Measurements from ENCODE around the gene CLMP.
"Not testable (repeated sequence)": the region's sequence is repeated elsewhere in the genome, so short reads cannot be mapped to it uniquely, and the experiment has no call there.

CLMP gene

DNA sequence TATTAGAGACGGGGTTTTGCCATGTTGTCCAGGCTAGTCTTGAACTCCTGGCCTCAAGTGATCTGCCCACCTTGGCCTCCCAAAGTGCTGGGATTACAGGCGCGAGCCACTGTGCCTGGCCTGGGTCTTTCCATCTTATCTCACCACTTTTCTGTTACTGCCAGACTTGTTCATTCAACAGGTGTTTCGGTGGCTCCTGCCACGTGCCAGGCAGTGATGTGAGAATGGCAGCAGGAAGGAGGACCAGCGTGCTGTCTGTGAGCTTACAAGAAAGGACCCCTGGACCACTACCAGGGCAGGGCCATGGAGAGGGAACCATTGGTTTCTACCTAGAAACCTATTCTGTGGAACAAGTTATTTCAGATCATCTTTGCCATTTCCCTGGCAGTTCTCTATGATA, 44.2 kb downstream of the CLMP start:
- H3K27ac ChIP-seq: no peak overlapping the region
- no peak overlapping the region for H3K4me3 ChIP-seq

DNA sequence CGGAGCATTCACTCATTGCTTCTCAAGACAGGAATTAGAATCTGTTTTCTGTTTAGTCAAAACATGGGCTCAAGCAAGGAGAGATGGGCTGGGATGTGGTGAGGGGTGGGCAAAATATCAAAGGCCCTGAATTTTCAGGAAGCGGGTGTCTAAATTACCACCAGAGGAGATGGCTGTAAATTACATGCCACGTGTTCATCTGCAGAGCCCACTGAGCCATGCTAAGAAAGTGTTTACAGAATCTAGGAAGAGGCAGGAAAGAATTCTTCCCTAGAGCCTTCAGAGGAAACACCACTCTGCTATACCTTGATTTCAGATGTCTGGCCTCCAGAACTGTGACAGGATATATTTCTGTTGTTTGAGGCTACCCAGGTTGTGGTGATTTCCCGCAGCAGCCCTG, 46.1 kb downstream of the CLMP start:
- Histone ChIP-seq H3K4me3 (no peak overlapping the region), H3K27ac (no peak overlapping the region)

DNA sequence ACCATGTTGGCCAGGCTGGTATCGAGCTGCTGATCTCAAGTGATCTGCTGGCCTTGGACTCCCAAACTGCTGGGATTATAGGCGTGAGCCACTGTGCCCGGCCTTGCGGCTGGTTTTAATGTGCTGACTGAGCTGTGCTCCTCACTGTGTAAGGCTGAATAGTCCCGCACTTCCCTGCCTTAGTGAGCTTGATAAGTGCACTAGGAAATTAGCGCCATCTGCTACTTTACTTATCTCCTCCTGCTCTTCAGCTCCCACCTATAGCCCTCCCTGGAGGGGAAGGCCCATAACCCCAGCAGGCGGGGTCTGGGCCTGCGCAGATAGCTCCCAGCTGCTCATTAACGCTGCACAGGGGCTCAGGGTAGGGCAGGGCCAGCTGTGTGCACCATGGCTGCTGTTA, 49.4 kb downstream of the CLMP start:
- no peak overlapping the region for H3K27ac ChIP-seq
- no peak overlapping the region for H3K4me3 ChIP-seq

DNA sequence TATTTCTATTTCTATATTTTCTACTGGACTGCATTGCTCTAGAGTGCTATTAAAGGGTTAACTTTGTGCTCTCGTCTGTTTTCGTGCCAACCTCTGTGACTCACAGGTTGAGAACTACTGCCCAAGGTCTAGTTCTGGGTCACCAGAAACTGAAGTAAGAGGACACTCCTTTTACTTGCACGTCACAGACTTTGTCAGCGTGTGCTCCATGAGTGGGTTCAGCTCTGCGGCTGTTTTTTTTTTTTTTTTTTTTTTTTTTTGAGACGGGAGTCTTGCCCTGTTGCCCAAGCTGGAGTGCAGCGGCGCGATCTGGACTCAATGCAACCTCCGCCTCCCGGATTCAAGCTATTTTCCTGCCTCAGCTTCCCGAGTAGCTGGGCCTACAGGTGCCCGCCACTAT, 49.8 kb downstream of the CLMP start:
- Histone ChIP-seq H3K27ac (no peak overlapping the region), H3K4me3 (no peak overlapping the region)

DNA sequence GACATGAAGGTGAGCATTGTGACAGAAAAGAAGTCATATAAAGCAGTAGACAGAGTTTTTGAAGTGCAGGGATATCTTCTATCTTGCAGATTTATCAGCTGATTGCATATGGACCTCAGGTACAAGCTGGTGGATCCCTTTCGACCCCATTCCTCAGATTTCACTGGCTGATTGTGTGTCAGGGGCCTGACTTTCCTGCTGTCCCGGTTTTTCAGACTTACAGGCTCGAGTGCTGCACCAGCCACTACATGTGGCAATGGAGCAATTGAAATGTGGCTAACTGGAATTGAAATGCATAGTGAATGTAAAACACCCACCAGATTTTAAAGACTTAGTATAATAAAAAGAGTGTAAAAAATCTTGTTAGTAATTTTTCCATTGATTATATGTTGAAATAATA, 50.3 kb downstream of the CLMP start:
- no peak overlapping the region for H3K4me3 ChIP-seq

DNA sequence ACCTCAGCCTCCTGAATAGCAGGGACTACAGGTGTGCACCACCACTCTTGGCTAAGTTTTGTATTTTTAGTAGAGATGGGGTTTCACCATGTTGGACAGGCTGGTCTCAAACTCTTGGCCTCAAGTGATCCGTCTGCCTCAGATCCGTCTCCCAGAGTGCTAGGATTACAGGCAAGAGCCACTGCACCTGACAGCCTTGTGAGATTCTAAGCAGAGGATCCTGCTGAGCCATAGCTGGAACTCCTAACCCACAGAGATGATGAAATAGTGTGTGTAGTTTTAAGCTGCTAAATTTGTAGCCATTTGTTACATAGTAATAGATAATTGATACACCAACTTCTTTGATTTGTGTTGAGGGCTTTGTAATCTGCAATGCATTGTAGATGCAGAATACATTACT, 51.1 kb downstream of the CLMP start:
- H3K27ac ChIP-seq: no peak overlapping the region
- H3K4me3 ChIP-seq: no peak overlapping the region

More for the DNA sequence above, 50.3 kb downstream of the CLMP start:
- H3K27ac ChIP-seq: no peak overlapping the region

DNA sequence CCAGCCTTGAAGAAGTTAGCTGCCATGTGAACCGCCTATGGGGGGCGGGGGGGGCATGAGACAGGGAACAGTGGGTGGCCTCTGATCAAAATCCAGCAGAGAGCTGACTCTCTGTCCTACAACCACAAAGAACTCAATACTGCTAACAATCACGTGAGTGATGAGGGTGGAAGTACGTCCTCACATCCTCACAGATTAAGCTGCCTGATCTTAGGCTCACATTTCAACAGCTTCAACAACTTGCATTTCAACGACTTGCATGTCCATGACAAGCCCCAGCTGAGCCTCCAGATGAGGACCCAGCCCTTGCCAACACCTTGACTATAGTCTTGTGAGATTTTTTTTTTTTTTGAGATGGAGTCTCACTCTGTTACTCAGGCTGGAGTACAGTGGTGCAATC, 51.6 kb downstream of the CLMP start:
- no peak overlapping the region for H3K27ac ChIP-seq
- no peak overlapping the region for H3K4me3 ChIP-seq

DNA sequence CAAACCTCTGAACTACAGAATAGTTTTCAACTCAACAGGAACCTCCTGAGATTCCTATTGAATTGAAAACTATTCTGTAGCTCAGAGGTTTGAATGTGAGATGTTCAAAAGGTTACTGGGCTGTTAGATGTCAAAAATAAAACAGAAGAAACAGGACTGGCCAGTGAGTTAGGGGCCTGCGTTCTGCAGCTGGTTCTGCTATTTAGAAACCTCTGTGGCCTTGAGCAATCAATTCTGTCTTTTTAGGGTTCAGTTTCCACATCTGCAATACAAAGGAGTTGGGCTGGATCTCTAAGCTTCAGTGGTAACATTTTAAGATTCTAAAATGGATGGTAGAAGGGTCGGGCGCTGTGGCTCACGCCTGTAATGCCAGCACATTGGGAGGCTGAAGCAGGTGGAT, 55.8 kb downstream of the CLMP start:
- Histone ChIP-seq H3K27ac (no peak overlapping the region), H3K4me3 (no peak overlapping the region)

DNA sequence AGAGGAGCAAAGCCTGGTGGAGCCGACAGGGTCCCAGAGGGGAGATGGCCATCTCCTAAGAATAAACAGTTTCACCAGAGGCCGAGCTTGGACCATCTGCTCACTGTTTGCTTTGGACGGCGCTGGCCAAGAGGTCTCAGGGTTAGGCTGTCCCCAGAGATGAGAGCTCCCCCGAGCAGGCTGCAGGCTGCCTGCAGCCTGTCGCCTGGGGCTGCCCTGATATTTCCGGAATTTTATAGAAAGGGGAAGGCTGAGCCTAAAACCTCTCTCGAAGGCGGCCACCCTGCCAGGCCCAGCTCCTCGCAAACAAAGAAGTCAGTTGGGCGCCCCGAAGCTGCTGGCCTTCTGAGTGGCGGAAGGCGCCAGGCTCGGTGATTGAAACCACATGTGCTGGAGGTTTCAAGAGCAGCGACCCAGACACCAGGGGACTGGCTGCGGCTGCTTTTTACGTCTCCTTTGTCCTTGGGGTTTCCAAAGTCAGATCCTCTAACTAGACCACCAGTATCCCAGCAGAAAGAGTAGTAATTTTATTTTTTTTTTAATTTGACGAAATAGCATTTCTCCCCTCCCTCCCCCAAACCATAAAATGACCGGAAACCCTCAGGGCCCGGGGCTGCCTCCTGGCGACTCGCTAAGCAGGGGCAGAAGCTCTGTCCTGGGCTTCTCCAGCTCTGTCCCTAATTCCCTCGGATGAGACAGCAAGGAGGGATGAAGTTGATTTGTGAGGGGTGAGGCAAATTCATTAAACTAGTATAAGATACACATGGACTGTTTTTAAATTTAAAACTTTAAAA, 57.4 kb downstream of the CLMP start:
- Histone ChIP-seq H3K4me3 (no peak overlapping the region), H3K27ac (peak overlapping the region in 16 of 21 experiments; percentile 9 to 81 (median 59))

DNA sequence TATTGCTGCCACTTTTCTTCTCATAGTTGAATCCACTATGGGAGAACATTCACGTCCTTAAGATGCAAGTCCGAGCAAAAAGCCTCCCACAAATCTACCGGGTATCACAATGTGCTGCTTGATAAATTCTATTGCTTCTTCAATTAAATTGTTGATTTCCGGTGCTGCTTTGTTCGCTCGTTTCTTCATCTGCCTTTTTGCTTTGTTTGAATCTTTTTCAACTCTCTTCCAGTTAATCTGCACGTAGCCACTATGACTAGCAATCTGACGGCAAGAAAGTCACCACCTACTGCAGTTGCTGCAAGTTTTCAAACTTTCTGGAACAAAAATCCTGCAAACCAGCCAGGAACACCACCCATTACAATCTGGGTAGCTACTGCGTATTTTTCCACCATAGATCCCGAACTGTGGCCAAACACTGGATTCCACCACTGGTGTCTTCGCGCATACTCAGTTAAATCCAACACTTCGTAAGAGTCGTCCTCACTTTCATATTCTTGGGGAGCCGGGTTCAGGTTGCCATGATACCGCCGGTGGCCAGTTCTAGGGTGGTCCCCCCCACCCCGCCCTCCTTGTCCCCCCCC, 59.1 kb downstream of the CLMP start:
- Histone ChIP-seq H3K27ac (peak overlapping the region in 3 of 21 experiments; percentile 1 to 44 (median 21)), H3K4me3 (no peak overlapping the region)

DNA sequence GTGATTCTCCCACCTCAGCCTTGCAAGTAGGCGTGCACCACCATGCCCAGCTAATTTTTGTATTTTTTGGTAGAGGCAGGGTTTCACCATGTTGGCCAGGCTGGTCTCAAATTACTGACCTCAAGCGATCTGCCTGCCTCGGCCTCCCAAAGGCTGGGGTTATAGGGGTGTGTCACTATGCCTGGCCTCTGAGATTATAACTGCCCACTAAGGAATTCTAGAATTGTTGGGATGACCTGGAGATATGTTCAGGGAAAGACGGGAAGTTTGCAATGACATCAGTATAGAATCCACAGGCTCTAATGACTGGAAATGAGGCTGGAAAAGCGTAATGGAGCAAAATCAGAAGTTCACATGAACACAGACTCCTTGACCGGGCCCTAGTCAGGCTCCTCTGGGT, 62.2 kb downstream of the CLMP start:
- Histone ChIP-seq H3K27ac (peak overlapping the region in 1 of 21 experiments; percentile 8), H3K4me3 (no peak overlapping the region)

DNA sequence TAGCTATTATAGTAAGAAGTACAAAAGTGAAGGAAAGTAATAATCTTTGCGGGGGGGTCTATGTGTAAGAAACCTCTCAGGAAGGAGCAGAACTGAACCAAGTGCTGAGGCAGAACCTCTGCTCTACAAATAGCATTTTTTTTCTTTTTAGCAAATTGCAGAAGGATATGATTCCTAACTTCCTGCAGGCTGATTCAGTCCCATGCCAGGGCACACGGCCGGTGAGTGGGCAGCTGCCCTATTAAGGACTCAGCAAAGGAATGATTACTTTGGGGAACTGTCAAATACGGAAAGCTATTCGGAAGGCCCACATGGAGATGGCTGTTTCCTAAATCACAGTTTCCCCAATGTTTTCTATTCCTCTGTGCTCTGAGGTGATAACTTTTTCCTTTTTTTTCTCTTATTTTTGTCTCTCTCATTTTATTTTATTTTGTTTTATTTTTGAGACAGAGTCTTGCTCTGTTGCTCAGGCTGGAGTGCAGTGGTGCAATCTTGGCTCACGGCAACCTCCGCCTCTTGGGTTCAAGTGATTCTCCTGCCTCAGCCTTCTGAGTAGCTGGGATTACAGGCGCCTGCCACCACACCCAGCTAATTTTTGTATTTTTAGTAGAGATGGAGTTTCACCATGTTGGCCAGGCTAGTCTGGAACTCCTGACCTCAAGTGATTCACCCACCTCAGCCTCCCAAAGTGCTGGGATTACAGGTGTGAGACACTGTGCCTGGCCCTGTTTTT, 62.8 kb downstream of the CLMP start:
- not testable (repeated sequence) for H3K4me3 ChIP-seq, H3K27ac ChIP-seq

DNA sequence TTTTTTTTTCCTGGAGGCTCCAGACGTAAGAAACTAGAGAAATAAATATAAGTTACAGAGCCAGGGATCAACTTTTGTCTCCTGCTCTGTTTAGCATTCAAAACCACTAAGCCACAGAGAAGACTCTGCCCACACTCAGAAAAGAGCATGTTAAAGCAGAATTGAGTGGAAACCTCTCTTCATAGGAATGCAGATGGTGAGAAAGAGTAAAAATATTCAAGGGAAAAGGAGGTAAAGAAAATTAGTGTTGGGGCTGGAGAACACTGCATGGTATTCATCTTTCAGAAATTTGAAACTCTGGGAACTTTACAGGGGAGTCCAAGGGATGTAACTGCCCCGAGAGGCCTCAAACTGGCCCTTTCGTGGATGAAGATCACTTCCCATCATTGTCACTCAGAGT, 65.1 kb downstream of the CLMP start:
- H3K4me3 ChIP-seq: no peak overlapping the region
- peak overlapping the region in 1 of 21 experiments; percentile 30 for H3K27ac ChIP-seq

DNA sequence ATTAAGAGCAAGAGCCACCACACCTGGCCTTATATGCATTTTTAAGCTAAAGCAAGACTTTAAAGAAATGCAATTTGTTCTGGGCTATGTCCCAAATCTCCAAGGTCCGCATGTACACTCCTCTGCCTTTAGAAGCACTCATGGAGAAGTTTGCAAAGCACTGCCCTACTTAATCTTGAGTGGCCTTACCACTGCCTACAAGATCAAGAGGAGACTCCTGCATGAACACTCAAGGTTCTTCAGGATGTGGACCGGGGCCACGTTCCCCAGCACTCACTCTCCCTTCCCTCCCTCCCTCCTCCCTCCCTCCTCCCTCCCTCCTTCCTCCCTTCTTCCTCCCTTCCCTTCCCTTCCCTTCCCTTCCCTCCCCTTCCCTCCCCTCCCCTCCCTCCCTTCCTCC, 69.9 kb downstream of the CLMP start:
- no peak overlapping the region for H3K27ac ChIP-seq
- H3K4me3 ChIP-seq: no peak overlapping the region

DNA sequence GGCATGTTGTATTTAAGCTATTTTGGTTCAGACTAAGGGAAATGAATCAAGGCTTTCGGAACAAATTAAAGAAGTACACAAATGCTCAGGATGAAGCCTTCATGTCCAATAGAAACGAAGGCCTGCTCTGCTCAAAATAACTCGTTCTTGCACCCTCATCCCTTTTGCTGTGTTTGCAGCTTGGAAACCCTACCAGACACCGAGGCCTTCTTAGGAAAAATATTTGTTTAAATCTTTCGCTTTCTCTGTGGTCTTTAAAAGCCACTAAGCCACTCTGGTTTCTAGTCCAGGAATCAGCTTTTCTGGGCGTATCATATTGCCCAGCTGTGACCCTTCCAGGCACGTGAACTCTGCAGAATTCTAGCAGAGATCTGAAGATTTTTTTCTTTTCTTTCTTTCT, 72.2 kb downstream of the CLMP start:
- Histone ChIP-seq H3K4me3 (no peak overlapping the region), H3K27ac (peak overlapping the region in 6 of 21 experiments; percentile 7 to 65 (median 44))

DNA sequence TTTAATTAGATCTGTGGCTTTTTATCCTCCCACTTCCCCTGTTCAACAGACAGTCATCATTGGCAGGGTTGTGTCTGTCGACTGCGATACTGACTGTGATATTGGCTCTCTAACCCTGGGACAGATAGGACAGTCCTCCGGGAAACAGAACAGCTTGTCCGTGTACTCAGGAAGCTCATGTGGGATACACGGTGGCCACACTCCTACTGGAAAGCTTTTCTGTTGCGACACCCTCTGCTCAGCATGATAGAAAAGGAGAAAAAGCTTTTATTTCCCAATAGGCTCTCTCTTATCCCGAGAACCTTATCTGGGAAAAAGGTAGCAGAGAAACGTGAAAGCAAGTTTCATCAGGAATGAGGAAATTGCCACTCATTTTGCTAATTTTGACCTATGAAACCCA, 72.7 kb downstream of the CLMP start:
- peak overlapping the region in 6 of 21 experiments; percentile 7 to 65 (median 44) for H3K27ac ChIP-seq

DNA sequence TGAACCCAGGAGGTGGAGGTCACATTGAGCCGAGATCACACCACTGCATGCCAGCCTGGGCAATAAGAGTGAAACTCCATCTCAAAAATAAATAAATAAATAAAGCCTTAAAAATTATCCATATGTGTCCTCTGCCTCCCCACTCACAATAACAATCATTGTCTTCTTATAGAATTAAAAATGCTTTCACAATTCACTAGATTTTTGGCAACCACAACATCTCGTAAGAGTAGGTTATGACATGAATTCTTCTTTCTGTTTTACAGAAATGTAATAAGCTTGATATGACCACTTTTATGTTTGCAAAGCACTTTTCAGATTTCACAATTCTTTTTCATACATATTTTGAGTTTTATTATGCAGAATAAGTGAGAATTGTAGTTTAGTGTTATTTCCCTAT, 78.6 kb downstream of the CLMP start:
- no peak overlapping the region for H3K4me3 ChIP-seq
- no peak overlapping the region for H3K27ac ChIP-seq

More for the DNA sequence above, 72.7 kb downstream of the CLMP start:
- H3K4me3 ChIP-seq: no peak overlapping the region

DNA sequence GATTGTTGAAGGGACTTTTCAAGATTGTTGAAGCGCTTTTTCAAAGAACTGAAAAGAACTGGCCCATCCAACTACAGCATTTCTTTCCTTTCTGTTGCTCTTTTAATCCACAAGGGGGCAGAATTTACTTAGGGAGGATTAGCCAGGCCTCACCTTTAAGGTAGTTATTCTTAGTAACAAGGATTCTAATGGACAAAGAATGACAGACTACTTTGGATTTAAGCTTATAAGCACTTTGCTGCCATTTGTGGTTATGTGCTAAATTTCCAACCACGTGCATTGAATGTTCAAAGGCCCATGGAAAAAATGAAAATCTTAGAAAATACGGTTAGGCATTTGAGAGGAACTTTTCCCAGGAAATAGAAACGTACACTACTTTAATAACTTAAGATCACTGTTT, 83.6 kb downstream of the CLMP start:
- Histone ChIP-seq H3K27ac (no peak overlapping the region), H3K4me3 (no peak overlapping the region)

DNA sequence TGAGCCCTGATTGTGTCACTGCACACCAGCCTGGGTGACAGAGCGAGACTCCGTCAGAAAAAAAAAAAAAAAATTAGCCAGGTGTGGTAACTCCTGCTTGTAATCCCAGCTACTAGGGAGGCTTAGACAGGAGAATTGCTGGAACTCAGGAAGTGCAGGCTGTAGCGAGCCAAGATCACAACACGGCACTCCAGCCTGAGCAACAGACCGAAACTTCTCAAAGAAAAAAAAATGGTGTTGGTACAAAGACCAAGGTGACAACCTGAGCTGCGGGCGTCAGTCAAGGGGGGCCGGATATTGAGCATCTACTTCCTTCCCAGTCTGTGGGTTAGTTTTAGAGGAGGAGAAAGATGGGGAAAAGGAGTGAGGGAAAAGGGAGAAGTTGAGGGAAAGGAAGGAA, 84.7 kb downstream of the CLMP start:
- Histone ChIP-seq H3K27ac (no peak overlapping the region), H3K4me3 (no peak overlapping the region)

DNA sequence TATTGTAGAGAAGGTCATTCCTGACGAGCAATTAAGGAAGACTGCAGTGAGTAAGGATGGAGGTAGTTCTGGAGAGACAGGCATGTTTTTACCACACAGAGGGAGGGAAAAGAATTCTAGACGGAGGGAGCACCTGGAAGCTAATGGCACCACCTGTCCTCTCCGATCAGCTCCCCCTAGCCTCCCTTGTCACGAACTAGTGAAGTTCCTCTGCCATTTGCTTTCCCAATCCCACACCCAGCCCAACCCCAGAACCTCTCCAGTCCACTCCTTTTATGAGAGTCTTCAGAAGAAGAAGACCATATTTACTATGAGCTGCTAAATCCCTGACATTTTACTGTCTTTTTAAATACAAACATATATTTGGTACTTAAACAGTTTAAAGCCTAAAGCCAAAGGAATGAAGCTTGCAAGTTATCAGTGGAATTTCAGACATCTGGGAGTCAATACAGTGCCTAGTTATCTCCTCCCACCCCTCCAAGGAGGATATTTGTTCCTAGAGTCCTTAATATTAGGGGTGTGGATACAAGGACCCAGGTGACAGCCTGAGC, 87.0 kb downstream of the CLMP start:
- H3K27ac ChIP-seq: no peak overlapping the region
- no peak overlapping the region for H3K4me3 ChIP-seq

DNA sequence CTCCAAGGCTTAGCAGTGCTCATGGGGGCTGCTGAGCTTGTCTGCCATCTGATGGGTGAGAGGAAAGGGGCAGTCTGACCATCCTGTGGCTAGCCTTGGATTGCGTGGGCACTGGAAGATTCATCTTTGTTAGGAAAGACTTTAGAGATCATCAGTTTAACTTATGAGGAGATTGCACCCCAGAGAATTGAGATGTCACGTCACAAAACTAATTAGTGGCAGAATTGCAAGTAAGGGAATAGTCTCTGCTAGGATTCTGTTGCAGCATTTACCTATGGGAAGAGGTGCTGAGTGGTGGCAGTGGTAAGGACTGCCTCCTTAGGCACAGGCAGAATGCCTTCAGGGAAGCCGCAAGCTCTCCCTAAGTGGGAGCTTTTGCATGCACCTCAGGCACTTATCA, 90.4 kb downstream of the CLMP start:
- no peak overlapping the region for H3K27ac ChIP-seq
- H3K4me3 ChIP-seq: no peak overlapping the region
